SK-N-SH treated with all-trans-retinoic acid at 6 μM for 48 hours (cell line): ENCODE data around the gene GHRH.

ENCODE experiments used
- ARNTL ChIP-seq: fragments of 450-650 bp; formaldehyde crosslinking; IDR thresholded peaks from 2 replicates; pipeline ENCODE4 v1.5.0; 2020; ENCODE audit warnings: low read depth, mild to moderate bottlenecking, moderate library complexity, borderline replicate concordance
- BACH2 ChIP-seq: fragments of 250-450 bp; sonication (Bioruptor Pico); IDR thresholded peaks from 2 replicates; pipeline ENCODE4 v1.9.0; 2021; ENCODE audit warnings: mild to moderate bottlenecking, borderline replicate concordance
- CSDC2 ChIP-seq: fragments of 250-450 bp; sonication (Bioruptor Pico); IDR thresholded peaks from 2 replicates; pipeline ENCODE4 v1.5.0; 2020; ENCODE audit warnings: mild to moderate bottlenecking, moderate library complexity
- CSRNP3 ChIP-seq: fragments of 250-450 bp; sonication (Bioruptor Pico); IDR thresholded peaks from 2 replicates; pipeline ENCODE4 v1.5.1; 2021; ENCODE audit warnings: mild to moderate bottlenecking, moderate library complexity
- PATZ1 ChIP-seq: fragments of 250-450 bp; sonication (Bioruptor Pico); IDR thresholded peaks from 2 replicates; pipeline ENCODE4 v1.8.0; 2020; ENCODE audit warnings: mild to moderate bottlenecking, moderate library complexity, borderline replicate concordance
- SNAI2 ChIP-seq: fragments of 250-450 bp; sonication (Bioruptor Pico); IDR thresholded peaks from 2 replicates; pipeline ENCODE4 v1.5.0; 2020; ENCODE audit warnings: mild to moderate bottlenecking, moderate library complexity
- ZFP3 ChIP-seq: fragments of 250-450 bp; sonication (Bioruptor Pico); IDR thresholded peaks from 2 replicates; pipeline ENCODE4 v1.5.0; 2020; ENCODE audit warnings: mild to moderate bottlenecking, moderate library complexity
- ZFP30 ChIP-seq: fragments of 450-650 bp; formaldehyde crosslinking; IDR thresholded peaks from 2 replicates; pipeline ENCODE4 v1.5.0; 2022; ENCODE audit warnings: mild to moderate bottlenecking, moderate library complexity
- ZNF8 ChIP-seq: fragments of 450-650 bp; formaldehyde crosslinking; IDR thresholded peaks from 2 replicates; pipeline ENCODE4 v1.5.0; 2020; ENCODE audit warnings: mild to moderate bottlenecking, moderate library complexity

GRCh38 chr20:37222086-37222485 lies 39.5 kb downstream of the GHRH start:
- TF ChIP-seq CSRNP3 (CRISPR knock-in tag): no peak
- no peak for TF ChIP-seq ZNF8
- TF ChIP-seq ZFP3 (CRISPR knock-in tag): no peak
- TF ChIP-seq ZFP30 (CRISPR knock-in tag): no peak
- TF ChIP-seq ARNTL (CRISPR knock-in tag): no peak
- TF ChIP-seq CSDC2: no peak
- no peak for TF ChIP-seq SNAI2 (CRISPR knock-in tag)
- TF ChIP-seq PATZ1: no peak
- no peak for TF ChIP-seq BACH2 (CRISPR knock-in tag)
